ENCODE measurements around the gene MACO1. TPM values are rescaled to one million over a fixed set of nuclear protein-coding genes. Genes with fewer than 3 reads are reported as not detected.
"Not testable (repeated sequence)": the region's sequence is repeated elsewhere in the genome, so short reads cannot be mapped to it uniquely, and the experiment has no call there.

MACO1 gene
- total RNA-seq, 1 donor from 2014 or later = 20.4 TPM

DNA sequence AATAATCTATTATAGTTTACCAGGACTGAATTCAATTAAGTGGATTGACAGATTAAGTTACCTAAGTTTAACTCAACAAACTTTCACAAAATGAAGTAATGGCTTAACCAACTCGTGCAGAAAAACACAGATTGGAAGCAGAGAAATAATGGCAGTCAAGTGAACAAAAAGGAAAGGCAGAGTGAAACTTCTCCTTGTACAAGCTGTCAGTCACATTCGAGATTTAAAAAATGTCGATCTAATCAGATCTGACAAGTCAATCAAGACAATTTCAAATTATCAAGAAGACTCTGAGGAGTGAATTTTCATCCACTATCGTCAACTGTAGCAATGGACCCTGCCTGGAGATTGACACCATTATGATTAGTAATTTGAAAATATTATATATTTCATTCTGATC is 13.4 kb upstream of the MACO1 start:
- DNase-seq (ENCODE audit: low spot score); ATAC-seq; intact Hi-C loops (cut with DNase I): not testable (repeated sequence)

DNA sequence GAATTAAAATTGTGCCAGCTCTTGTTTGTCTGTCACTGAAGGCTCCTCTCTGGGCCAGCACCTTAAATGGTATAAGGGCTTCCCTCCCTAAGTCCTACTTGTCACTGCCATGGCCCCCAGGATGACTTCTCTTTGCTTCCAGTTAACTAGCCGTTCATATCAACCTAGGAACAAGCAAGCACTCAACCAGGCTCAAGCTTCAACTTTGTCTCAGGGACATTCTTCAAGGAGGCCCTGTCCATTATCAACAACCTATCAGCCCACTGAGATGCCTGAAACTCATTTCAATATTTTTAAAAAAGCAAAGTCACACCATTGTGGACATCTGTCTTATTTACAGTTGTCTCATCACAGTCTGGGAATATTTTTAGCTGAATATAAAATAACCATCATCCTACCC is 11.4 kb upstream of the MACO1 start:
- DNase-seq (ENCODE audit: low spot score); ATAC-seq; intact Hi-C loops (cut with DNase I): not testable (repeated sequence)

DNA sequence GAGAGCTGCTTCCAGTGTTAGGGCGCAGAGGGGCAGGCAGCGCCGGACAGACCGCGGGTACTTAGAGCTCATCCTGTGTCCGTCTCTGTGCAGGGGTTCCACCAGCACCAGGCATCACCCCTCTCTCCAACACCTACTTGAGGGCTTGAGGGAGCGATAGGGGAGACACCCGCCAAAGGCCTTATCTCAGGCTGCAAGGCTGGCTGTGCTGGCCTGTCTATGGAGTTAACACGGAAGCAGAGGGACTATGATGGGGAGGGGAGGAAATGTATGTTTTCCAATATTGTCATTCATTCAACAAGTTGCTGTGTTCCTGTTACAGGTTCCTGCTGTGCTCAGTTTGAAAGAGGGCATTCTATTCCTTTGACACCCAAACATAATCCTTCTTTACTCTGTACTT is 10.0 kb upstream of the MACO1 start, which contains the start of gene RHCE:
Gene RHCE, minus strand, starts transcription at position 111 of the 400 bp plus-strand sequence. Its CDS starts 39 bp downstream, at position 72.
- ATAC-seq; DNase-seq (ENCODE audit: low spot score); intact Hi-C loops (cut with DNase I): not testable (repeated sequence)

DNA sequence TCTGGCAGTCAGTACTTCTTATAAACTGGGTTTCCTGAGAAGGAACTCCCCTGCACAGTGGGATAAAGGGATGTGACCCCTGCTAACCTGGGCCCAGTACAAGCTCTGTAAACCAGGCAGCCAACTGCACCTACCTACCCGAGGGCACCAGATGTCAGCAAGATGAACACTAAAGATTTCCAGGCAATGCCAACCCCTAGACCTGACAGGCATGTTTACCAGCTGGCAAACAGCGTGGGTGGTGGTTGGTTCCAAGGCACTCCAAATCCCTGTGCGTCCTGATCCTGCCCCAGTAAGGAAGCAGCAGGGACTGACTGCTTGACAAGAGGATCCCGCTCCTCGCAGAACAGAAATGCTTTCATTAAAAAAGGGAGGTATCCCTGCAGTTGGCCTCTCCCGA is 7.5 kb upstream of the MACO1 start:
- DNase-seq (ENCODE audit: low spot score); intact Hi-C loops (cut with DNase I); ATAC-seq: not testable (repeated sequence)

DNA sequence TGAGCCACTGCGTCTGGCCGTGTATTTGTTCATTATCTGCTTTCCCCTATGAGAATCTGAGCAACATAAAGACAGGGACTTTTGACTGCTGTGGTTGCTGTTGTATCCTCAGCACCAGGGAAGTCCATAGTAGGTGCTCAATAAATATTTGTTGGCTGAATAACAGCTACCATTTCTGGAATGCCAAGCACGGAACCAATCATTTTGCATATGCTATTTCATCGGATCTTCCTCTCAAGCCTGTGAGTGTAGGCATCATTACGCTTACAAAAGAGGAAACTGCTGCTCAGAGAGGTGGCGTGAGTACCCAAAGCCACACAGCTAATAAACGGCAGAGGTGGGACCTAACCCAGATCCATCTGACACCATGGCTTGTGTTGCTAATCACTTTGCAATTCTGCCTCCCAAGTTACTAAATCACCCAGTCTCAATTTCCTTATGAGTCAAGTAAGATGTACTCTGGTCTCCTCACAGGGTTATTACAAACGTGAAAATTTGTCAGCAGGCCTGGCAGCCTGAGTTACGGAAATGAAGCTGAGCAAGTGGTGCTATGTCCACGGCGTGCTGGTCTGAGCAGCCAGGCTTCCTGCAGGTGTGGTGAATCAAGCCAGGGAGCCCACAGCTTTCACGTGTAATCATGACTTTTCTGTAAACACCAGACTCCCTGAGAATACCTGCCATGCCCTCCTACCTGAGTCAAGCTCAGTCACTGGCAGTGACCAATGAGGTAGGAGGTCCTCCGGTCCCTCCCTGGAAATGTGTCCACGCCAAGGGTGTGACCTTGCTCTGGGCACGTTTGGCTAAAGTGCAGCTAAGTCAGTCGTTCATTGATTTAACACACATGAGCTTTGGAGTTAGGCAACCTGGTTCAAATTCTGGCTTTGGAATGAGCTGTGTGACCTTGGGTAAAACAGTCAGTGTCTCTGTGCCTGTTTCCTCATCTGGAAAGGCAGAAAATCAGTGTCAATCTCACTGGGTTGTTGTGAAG is 5.3 kb upstream of the MACO1 start:
- intact Hi-C loops (cut with DNase I) = no loop called here
- no peak for DNase-seq (ENCODE audit: low spot score)
- no peak for ATAC-seq

DNA sequence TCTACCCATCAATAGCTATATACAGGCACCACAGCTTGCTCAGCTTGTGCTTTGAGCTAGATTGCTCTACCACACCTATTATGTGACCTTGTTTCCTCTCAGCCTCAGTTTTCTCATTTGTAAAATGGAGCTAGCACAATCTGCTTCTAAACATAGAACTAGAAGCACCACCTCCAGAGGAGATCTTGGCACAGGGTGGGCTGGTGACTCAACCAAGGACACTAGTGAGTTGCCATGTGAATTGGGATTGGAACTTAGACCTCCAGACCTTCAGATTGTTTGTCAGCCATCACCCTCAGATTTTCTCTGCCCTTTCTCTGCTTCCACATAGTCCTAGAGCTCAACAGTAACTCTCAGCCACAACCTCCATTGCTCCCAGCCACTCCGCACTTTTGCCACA is 3.0 kb upstream of the MACO1 start:
- ATAC-seq (no peak), DNase-seq (ENCODE audit: low spot score) (no peak)
- intact Hi-C loops (cut with DNase I) = no loop called here

DNA sequence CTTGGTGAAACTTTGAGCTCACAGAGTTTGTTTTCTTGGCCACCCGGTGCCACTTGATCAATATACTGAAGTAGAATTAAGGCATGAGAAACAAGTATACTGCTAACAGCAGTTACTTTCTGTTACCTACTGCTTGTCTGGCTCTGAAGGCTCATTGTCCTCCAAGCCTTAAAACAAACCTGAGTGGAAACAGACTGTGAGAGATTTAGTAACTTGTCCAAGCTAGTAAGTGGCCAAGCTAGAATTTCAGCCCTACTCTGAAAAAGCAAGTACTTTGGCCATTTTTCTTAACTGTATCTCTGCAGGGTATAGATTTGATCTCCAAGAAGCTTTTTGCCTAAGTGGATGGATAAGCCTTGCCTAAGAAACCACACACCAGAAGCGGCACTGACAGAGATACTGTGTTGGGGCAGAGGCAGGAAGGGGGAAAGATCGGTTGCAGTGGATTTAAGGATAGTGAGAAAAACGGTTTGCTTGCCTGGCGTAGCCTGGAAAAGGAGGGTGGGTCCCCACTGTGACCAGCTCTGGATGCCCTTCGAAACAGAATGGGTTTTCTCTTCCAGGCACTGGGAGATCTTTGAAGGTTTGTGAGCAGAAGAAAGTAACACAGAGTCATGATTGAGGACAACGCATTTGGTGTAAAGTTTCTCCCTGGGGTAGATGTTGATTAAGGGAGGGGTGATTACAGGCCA is 2.1 kb upstream of the MACO1 start:
- ATAC-seq (no peak), DNase-seq (ENCODE audit: low spot score) (no peak)
- intact Hi-C loops (cut with DNase I) = no loop called here

DNA sequence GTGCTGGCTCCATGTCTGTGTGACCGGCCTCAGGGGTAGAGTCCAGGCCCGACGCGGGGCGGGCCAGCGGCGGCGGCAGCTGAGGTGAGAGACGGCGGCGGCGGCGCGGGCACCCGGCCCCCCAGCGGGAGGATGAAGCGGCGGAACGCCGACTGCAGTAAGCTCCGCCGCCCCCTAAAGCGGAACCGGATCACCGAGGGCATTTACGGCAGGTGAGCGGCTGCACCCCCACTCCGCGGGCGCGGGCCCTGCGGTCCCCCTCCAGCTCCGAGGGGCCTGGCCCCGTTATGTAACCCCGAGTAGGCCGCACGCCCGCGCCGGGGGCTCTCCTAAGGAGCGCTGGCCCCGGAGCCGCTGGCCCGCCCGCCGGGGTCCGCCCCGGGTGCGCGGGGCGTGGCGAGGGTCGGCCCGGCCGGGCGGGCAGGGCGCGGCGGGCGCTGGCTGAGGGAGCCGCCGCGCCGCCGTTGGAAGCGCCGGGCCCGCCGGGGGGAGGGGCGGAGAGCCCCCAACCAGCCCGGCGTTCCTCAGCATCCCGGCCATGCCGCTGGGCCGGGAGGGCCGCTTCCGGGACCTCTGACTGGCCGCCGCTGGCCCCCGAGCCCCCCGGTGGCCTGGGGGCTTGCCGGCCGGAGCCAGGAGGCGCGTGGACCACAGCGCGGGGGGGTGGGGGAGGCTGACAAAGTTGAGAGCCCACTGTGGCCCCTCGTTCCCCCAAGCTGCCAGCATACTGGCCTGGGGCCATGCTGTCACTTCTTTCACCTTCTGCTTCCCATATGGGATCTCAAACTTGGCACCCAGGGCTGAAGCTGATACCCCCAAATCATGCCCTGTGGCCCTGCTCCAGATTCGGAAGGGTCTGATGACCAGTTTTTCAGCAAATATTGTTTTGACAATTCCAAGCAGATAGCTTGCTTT is 527 bp downstream of the MACO1 start:
- no peak for ATAC-seq
- intact Hi-C loops (cut with DNase I) = no loop called here

DNA sequence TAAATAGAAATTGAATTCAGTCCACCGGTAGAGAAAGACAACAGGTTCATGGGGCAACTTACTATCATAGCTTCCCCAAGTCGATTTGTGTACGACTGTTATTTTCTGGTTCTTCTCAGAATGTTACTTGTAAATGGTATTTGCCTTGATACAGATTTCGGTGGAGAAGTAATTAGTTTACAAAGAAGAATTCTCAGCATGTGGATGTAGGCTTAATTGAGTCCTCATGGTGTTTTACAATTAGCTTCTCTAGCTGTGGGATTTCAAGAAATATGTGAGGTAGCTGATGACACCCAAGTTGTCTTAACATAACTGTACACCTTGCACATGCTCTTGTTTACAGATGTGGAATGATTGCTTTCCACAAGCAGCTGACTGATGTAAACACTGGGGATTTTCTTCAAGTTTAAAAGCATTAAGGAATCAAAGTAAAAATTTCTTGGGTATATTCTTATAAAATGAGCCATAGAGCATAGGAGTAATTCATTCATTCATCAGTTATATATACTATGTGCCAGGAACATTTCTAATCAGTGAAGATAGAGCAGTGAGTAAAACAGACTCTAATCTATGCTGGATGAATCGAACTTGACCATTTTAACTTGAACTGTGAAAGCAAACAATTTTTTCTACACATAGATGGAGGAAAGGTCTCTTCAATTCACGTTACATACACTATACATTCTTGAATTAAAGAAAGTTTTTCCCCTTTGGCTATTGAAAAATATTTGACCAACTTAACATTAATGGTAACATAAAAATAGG is 1.4 kb downstream of the MACO1 start:
- ATAC-seq (no peak), DNase-seq (ENCODE audit: low spot score) (no peak)
- intact Hi-C loops (cut with DNase I) = no loop called here

More for the DNA sequence above, 527 bp downstream of the MACO1 start:
- peak; percentile 67 for DNase-seq (ENCODE audit: low spot score)

DNA sequence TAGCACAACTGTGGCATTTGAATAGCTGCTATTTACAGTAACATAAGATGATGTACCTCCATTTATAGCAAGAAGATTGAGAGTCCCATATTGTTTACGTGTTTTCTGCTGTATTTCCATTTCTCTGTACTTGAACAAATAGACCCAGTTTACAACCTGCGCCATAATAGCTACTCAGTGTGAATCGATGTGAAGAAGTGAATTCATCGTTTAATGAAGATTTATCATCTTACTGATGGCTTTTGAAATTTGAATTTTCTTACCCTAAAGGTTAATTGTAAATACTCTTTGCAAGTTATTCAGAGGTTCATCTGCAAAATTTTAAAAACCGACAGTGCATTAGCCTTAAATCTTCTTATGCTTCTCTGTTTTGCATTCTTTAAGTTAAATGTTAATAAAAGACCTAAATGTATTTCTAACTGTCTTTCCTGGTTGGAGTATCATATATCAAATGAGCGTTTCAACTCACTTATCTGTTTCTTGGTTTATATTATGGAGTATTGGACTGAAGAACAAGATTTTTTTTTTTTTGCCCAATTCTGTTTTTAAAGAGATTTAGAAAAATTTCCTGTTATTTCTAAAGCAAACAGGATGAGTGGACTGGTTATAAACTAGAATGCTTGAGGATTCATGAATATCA is 2.2 kb downstream of the MACO1 start:
- ATAC-seq (no peak), DNase-seq (ENCODE audit: low spot score) (no peak)
- intact Hi-C loops (cut with DNase I) = no loop called here

DNA sequence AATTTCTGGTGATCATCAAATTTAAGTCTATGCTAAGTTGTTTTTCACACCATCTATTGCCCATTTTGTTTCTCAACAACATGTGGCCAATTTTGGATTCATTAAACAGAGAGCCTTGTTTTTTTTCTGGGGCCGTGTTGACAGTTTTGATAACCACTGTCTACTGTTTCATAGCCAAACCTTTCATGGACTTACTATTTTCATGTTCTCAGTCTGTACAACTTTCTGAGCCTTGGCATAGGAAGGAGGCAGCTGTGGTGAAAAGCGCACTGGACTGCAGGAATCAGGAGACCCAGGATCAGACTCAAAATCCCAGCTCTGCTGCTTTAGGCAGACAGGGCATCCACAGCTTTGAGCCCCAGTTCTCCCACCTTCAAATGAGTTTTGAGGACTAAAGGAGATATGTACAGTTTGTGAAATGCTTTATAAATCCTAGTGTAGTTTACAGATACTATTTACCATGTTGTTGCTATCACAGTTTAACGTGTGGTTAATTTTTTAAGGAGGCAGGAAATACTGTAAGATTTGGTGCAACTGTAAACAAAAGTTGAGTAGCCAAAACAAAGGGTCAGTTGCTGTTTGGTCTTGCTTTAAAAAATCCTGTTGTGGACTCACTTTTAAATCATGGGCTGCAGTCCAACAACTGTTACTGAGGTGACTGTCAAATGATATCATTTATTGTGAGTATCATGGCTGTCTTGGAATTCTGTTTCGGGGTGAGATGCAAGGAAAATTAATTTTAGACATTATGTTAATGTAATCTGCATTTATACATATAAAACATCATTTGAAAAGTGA is 2.9 kb downstream of the MACO1 start:
- intact Hi-C loops (cut with DNase I) = no loop called here
- DNase-seq (ENCODE audit: low spot score) (no peak), ATAC-seq (no peak)

DNA sequence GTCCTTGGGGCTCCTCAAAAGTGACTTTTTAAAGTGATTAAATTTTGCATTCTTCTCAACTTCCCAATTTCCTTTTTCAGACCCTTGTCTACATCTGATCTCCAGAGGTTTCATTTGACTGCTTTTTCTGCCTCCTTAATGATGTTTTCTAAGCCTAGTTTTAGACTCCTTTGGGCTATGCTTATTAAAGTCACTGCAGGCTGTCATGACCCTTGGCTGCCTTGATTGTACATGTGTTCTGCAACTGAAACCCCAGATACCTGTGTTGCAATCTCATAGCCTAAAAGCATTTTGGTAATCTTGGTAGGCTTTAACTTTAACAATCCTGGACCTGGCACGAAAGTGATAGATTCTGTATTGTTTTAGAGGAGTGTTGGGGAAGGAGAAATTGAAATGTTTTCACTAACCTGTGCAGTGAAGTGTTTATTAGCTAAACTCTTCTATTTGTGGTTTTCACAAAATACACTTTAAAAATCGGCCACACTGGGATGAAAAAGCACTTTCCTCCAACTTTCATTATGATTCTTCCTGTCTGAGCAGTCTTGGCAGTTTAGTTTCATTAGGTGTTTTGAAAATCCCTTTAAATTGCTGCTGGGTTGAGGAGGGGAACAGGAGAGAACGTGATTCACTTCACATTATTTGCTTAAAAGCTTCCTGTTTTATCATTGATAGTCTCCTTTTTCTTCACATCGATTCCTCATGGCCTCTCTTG is 4.9 kb downstream of the MACO1 start:
- intact Hi-C loops (cut with DNase I) = no loop called here
- no peak for DNase-seq (ENCODE audit: low spot score)

DNA sequence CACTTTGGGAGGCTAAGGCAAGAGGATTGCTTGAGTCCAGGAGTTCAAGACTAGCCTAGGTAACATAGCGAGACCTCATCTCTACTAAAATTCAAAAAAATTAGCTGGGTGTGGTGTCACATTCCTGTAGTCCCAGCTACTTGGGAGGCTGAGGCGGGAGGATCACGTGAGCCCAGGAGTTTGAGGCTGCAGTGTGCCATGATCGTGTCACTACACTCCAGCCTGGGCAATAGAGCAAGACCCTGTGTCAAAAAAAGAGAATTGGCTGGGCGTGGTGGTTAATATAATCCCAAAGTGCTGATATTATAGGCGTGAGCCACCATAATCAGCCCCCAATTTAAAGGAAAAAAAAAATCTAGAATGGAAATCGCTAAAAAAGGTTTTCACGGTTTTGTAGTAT is 7.0 kb downstream of the MACO1 start:
- no peak for ATAC-seq
- no peak for DNase-seq (ENCODE audit: low spot score)
- intact Hi-C loops (cut with DNase I) = no loop called here

More for the DNA sequence above, 4.9 kb downstream of the MACO1 start:
- ATAC-seq = no peak

DNA sequence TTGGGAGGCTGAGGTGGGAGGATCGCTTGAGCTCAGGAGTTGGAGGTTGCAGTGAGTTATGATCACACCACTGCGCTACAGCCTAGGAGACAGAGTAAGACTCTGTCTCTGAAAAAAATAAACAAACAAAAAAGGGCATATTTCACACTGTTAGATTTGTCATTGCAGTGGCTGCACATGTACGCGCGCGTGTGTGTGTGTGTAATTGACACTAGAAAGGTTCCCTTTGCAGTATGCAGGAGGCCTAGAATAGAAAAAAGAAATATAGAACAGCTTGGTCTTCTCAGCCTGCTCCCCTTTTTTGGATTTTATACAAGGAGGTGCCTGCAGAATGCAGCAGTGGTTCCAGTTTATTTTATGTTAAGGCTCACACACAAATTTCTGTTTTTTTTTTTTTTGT is 8.6 kb downstream of the MACO1 start:
- ATAC-seq (no peak), DNase-seq (ENCODE audit: low spot score) (no peak)
- intact Hi-C loops (cut with DNase I) = no loop called here

DNA sequence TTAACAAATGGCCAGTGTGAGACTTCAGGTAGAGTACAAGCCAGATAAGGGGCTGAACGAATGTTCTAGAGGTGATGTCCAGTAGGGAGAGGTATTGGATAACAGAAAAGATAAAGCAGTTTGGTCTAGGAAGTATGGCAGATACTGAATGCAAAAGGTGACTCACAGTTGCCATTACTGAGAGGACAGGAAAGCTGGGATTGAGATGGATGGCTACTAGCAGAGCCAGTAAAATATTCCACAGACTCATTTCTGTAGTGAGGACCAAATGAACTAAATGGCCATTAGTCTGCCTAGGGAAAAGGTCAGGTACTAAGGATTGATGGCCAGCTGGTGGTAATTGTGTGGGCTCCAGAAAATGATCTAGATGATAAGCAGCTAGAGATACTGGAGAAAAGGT is 11.5 kb downstream of the MACO1 start:
- DNase-seq (ENCODE audit: low spot score) (no peak), ATAC-seq (no peak)
- intact Hi-C loops (cut with DNase I) = no loop called here

DNA sequence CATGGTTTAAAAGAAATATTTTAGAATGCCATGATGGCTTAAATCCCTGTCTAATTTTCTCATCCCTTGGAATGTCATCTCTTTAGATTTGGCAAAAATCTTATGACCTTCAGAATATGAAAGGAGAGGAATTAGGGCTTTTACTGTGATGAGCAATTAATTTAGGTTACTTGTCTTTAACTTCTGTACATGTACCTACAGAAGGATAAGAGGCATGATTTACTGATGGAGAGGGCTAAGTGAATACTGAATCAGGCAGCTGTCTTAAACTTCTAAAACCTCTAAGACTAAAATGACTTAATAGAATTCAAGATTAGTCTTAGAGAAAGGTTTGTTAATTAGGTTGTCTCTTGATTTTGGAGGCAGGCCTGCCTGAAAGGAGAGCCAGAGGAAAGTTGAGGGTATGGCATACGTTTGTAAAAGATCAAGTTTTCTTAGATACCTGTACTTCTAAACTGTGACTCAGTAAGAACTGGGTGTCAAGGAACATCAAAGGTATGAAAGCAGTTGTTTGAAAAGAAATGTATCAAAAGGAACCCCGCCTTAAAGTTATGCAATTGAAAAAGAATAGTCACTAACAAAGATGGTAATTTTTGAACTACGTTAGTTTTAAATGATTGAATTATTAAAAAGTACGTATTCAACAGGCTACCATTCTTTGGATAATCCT is 12.5 kb downstream of the MACO1 start:
- ATAC-seq (no peak), DNase-seq (ENCODE audit: low spot score) (no peak)
- intact Hi-C loops (cut with DNase I) = no loop called here

All from sciatic nerve (tissue), 2 donors.